ENCODE results near the gene KLHL13. TPM values are rescaled to one million over a fixed set of nuclear protein-coding genes. Genes with fewer than 3 reads are reported as not detected.

Gene KLHL13
- total RNA-seq, 1 experiment from 2014 or later, result 0.64 TPM

DNA sequence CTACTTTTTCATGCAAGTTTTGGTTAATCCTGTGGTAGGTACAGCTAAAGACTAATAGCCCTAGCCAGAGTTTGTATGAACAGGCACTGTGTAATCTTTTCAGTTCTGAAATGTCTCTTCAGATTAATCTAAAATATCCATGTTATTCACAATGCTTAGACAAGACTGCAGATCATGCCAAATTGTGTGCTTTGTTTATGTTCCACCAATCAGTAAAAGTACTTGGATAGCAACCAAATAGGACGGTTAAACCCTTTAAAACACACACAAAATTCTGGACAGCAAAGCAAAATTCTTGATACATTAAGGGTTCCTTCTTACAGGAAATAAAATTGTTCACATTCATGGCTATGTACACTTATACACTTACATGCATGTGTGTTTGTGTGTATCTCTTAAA lies 139.1 kb downstream of the KLHL13 start:
- Mint-ChIP-seq H3K4me3 (ENCODE audit: low read depth, unreplicated experiment) (no peak overlapping the region), H3K27me3 (ENCODE audit: unreplicated experiment) (no peaks in the 10 kb centered on the region), H3K27ac (ENCODE audit: unreplicated experiment) (no peak overlapping the region), H3K9me3 (ENCODE audit: low read depth, unreplicated experiment) (peaks cover 4% of the 10 kb centered on the region), H3K36me3 (ENCODE audit: insufficient read depth, unreplicated experiment) (no peaks in the 10 kb centered on the region), H3K4me1 (ENCODE audit: low read depth, unreplicated experiment) (no peaks in the 10 kb centered on the region)
- DNase-seq, result no peak
- CTCF ChIA-PET, result no interaction called here
- intact Hi-C loops (cut with micrococcal nuclease; ENCODE audit: unreplicated experiment), result no loop called here
- TF ChIP-seq, protein P1, sequence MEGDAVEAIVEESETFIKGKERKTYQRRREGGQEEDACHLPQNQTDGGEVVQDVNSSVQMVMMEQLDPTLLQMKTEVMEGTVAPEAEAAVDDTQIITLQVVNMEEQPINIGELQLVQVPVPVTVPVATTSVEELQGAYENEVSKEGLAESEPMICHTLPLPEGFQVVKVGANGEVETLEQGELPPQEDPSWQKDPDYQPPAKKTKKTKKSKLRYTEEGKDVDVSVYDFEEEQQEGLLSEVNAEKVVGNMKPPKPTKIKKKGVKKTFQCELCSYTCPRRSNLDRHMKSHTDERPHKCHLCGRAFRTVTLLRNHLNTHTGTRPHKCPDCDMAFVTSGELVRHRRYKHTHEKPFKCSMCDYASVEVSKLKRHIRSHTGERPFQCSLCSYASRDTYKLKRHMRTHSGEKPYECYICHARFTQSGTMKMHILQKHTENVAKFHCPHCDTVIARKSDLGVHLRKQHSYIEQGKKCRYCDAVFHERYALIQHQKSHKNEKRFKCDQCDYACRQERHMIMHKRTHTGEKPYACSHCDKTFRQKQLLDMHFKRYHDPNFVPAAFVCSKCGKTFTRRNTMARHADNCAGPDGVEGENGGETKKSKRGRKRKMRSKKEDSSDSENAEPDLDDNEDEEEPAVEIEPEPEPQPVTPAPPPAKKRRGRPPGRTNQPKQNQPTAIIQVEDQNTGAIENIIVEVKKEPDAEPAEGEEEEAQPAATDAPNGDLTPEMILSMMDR (IDR thresholded peaks at IDR 0.05; ENCODE audit: unreplicated experiment), result no peak
- no TSS peak for BruUV-seq (replicated peaks)

DNA sequence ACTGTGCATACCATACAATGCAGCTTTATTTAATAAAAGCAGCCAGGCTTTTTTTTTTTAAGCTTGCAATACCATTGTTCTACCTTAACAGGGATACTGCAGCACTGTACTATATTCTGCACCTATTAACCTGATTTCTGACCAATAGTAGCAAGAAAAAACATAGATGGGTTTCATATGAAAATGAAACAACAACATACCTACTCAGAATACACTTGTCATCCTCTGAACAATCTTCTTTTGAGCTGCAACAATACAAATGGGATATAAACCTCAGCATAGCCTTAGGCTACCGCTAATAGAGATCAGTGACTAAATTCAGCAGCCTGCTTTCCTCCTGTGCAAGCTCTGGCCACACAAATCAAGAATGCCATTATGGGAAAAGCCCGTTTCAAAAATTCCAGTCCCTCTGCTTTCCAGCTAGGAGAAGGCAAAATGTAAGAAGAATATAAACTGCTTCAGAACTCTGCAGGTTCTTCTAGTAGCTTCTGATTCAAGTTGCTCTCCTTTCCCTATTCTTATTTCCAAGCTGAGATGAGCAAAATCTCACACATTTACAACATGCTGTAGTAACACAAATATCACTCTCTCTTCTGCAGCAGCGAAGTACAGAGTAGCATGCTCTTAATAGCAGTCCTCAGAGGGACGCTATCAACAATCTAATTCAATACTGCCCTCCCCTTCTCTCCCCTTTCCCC lies 143.4 kb downstream of the KLHL13 start:
- DNase-seq, result no peak
- no TSS peak for BruUV-seq (replicated peaks)
- H3K4me3 Mint-ChIP-seq (ENCODE audit: low read depth, unreplicated experiment), result no peak overlapping the region
- H3K27me3 Mint-ChIP-seq (ENCODE audit: unreplicated experiment), result no peaks in the 10 kb centered on the region
- CTCF ChIA-PET, result no interaction called here
- H3K4me1 Mint-ChIP-seq (ENCODE audit: low read depth, unreplicated experiment), result no peaks in the 10 kb centered on the region
- no peak overlapping the region for H3K27ac Mint-ChIP-seq (ENCODE audit: unreplicated experiment)
- TF ChIP-seq, protein P1 (IDR thresholded peaks at IDR 0.05; ENCODE audit: unreplicated experiment), result no peak
- intact Hi-C loops (cut with micrococcal nuclease; ENCODE audit: unreplicated experiment), result no loop called here
- H3K9me3 Mint-ChIP-seq (ENCODE audit: low read depth, unreplicated experiment), result peaks cover 3% of the 10 kb centered on the region
- H3K36me3 Mint-ChIP-seq (ENCODE audit: insufficient read depth, unreplicated experiment), result no peaks in the 10 kb centered on the region

DNA sequence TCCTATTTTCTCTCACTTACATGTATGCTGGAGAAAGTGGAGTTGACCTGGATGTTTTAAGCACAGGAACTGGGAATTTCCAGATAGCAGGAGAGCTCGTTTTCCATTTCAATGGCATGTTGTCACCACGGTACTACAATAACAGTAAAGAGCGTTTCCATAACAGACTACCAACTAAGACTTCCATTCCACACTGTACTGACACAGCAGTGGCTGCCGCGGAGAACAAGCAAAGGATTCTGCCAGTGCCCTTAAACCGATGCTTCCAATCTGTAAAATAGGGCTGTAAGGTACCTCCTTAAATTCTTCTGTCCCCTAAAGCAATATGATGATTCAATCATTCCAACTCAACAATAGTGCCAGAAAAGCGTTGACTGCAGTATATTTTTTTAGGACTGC lies 143.9 kb downstream of the KLHL13 start:
- Mint-ChIP-seq H3K36me3 (ENCODE audit: insufficient read depth, unreplicated experiment) (no peaks in the 10 kb centered on the region), H3K4me3 (ENCODE audit: low read depth, unreplicated experiment) (no peak overlapping the region)
- DNase-seq, result no peak

DNA sequence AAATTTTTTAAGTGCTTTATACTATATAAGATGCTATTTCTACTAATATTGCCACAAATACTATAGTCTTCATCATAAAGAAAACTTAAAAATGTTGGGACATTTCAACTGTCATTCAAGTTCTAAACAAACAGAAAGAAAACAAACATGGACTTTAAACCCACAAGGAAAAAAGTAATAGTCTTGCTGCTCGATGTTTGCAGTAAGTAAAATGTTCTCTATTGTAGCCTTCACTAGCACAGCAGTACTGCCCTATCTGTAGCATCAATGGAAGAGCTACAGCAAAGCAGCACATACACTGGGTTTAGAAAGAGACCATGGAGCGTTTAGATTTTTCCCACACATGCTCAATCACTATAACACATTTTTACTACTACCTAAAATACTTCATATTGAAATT lies 146.8 kb downstream of the KLHL13 start:
- CTCF ChIA-PET, result no interaction called here
- Mint-ChIP-seq H3K9me3 (ENCODE audit: low read depth, unreplicated experiment) (no peaks in the 10 kb centered on the region), H3K4me1 (ENCODE audit: low read depth, unreplicated experiment) (no peaks in the 10 kb centered on the region), H3K27ac (ENCODE audit: unreplicated experiment) (no peak overlapping the region), H3K27me3 (ENCODE audit: unreplicated experiment) (no peaks in the 10 kb centered on the region), H3K36me3 (ENCODE audit: insufficient read depth, unreplicated experiment) (no peaks in the 10 kb centered on the region), H3K4me3 (ENCODE audit: low read depth, unreplicated experiment) (no peak overlapping the region)
- TF ChIP-seq, protein P1 (IDR thresholded peaks at IDR 0.05; ENCODE audit: unreplicated experiment), result no peak
- DNase-seq, result no peak
- no TSS peak for BruUV-seq (replicated peaks)
- intact Hi-C loops (cut with micrococcal nuclease; ENCODE audit: unreplicated experiment), result no loop called here

More for the DNA sequence above, 143.9 kb downstream of the KLHL13 start:
- CTCF ChIA-PET, result no interaction called here
- intact Hi-C loops (cut with micrococcal nuclease; ENCODE audit: unreplicated experiment), result no loop called here
- no TSS peak for BruUV-seq (replicated peaks)
- H3K27ac Mint-ChIP-seq (ENCODE audit: unreplicated experiment), result no peak overlapping the region
- TF ChIP-seq, protein P1 (IDR thresholded peaks at IDR 0.05; ENCODE audit: unreplicated experiment), result no peak
- no peaks in the 10 kb centered on the region for H3K27me3 Mint-ChIP-seq (ENCODE audit: unreplicated experiment)
- H3K9me3 Mint-ChIP-seq (ENCODE audit: low read depth, unreplicated experiment), result no peaks in the 10 kb centered on the region
- H3K4me1 Mint-ChIP-seq (ENCODE audit: low read depth, unreplicated experiment), result no peaks in the 10 kb centered on the region
